ENCODE measurements around the gene HBZ. TPM values are rescaled to one million over a fixed set of nuclear protein-coding genes. Genes with fewer than 3 reads are reported as not detected.
A peak's percentile ranks its signal among the peaks of the same experiment; 100 is the strongest.

The HBZ gene
- total RNA-seq, 4 donors from 2014 or later, result not detected

- H3K4me1 ChIP-seq, result no peaks in the 10 kb centered on the region
- TF ChIP-seq POLR2A (IDR thresholded peaks at IDR 0.05), result no peak
- TF ChIP-seq CTCF (IDR thresholded peaks at IDR 0.05), result no peak
- H3K27me3 ChIP-seq, result no peaks in the 10 kb centered on the region
- no peak overlapping the region for H3K27ac ChIP-seq
- no peak for DNase-seq
- no peak overlapping the region for H3K4me3 ChIP-seq
- no peaks in the 10 kb centered on the region for H3K9me3 ChIP-seq
- no peaks in the 10 kb centered on the region for H3K36me3 ChIP-seq
These were observed 23.4 kb upstream of the HBZ start for GRCh38 chr16:129075-129474.

- Histone ChIP-seq H3K9me3 (no peaks in the 10 kb centered on the region), H3K4me3 (no peak overlapping the region), H3K36me3 (no peaks in the 10 kb centered on the region), H3K4me1 (no peaks in the 10 kb centered on the region), H3K27me3 (no peaks in the 10 kb centered on the region), H3K27ac (no peak overlapping the region)
- DNase-seq, result no peak
- TF ChIP-seq POLR2A (IDR thresholded peaks at IDR 0.05) (no peak), CTCF (IDR thresholded peaks at IDR 0.05) (no peak)
These were observed 21.8 kb upstream of the HBZ start for GRCh38 chr16:130533-131173.

GRCh38 chr16:132120-132519 is 20.3 kb upstream of the HBZ start:
- no peaks in the 10 kb centered on the region for H3K27me3 ChIP-seq
- H3K4me1 ChIP-seq, result peaks cover 0 to 2% (median 0%) of the 10 kb centered on the region in 4 donors
- no peak for DNase-seq
- H3K9me3 ChIP-seq, result no peaks in the 10 kb centered on the region
- no peaks in the 10 kb centered on the region for H3K36me3 ChIP-seq
- no peak overlapping the region for H3K27ac ChIP-seq
- H3K4me3 ChIP-seq, result no peak overlapping the region
- TF ChIP-seq CTCF (IDR thresholded peaks at IDR 0.05) (no peak), POLR2A (IDR thresholded peaks at IDR 0.05) (no peak)

GRCh38 chr16:133716-134115 is 18.7 kb upstream of the HBZ start:
- Histone ChIP-seq H3K27me3 (no peaks in the 10 kb centered on the region), H3K9me3 (no peaks in the 10 kb centered on the region), H3K4me1 (peaks cover 0 to 8% (median 3%) of the 10 kb centered on the region in 4 donors), H3K4me3 (no peak overlapping the region), H3K36me3 (no peaks in the 10 kb centered on the region), H3K27ac (no peak overlapping the region)
- TF ChIP-seq POLR2A (IDR thresholded peaks at IDR 0.05) (no peak), CTCF (IDR thresholded peaks at IDR 0.05) (no peak)
- no peak for DNase-seq

GRCh38 chr16:138049-138417 is 14.4 kb upstream of the HBZ start:
- TF ChIP-seq CTCF (IDR thresholded peaks at IDR 0.05) (no peak), POLR2A (IDR thresholded peaks at IDR 0.05) (no peak)
- Histone ChIP-seq H3K27me3 (no peaks in the 10 kb centered on the region), H3K4me1 (peaks cover 0 to 10% (median 3%) of the 10 kb centered on the region in 4 donors), H3K9me3 (no peaks in the 10 kb centered on the region), H3K4me3 (peak overlapping the region; percentile 67 to 86 (median 80)), H3K27ac (peak overlapping the region; percentile 85 to 91 (median 88)), H3K36me3 (no peaks in the 10 kb centered on the region)
- peak in 2 of 3 donors; percentile 48 to 57 for DNase-seq

Measured in Peyer's patch (tissue), 4 donors.